SK-N-SH treated with all-trans-retinoic acid at 6 μM for 48 hours (cell line): ENCODE measurements around the gene DYNC2I2.

ENCODE experiments used
- ATAC-seq: fragments of 200-7000 bp; cut with Tn5 transposase; 3 replicates; pipeline ENCODE4 v1.9.1; 2020; ENCODE audit warnings: mild to moderate bottlenecking, moderate library complexity
- ARNTL ChIP-seq: fragments of 450-650 bp; formaldehyde crosslinking; IDR thresholded peaks from 2 replicates; pipeline ENCODE4 v1.5.0; 2020; ENCODE audit warnings: low read depth, mild to moderate bottlenecking, moderate library complexity, borderline replicate concordance
- CSDC2 ChIP-seq: fragments of 250-450 bp; sonication (Bioruptor Pico); IDR thresholded peaks from 2 replicates; pipeline ENCODE4 v1.5.0; 2020; ENCODE audit warnings: mild to moderate bottlenecking, moderate library complexity
- CSRNP3 ChIP-seq: fragments of 250-450 bp; sonication (Bioruptor Pico); IDR thresholded peaks from 2 replicates; pipeline ENCODE4 v1.5.1; 2021; ENCODE audit warnings: mild to moderate bottlenecking, moderate library complexity
- ESRRG ChIP-seq: fragments of 250-450 bp; sonication (Bioruptor Pico); IDR thresholded peaks from 2 replicates; pipeline ENCODE4 v1.6.1; 2021; ENCODE audit warnings: mild to moderate bottlenecking
- GLIS3 ChIP-seq: fragments of 250-450 bp; sonication (Bioruptor Pico); IDR thresholded peaks from 2 replicates; pipeline ENCODE4 v1.5.0; 2020; ENCODE audit warnings: mild to moderate bottlenecking, moderate library complexity
- ISL1 ChIP-seq: fragments of 250-450 bp; sonication (Bioruptor Pico); IDR thresholded peaks from 2 replicates; pipeline ENCODE4 v2.1.2; 2022; ENCODE audit warnings: mild to moderate bottlenecking, moderate library complexity
- OSR1 ChIP-seq: fragments of 250-450 bp; sonication (Bioruptor Pico); IDR thresholded peaks from 2 replicates; pipeline ENCODE4 v1.8.0; 2022; ENCODE audit warnings: moderate library complexity, mild to moderate bottlenecking, inconsistent platforms
- PPARA ChIP-seq: fragments of 250-450 bp; sonication (Bioruptor Pico); IDR thresholded peaks from 2 replicates; pipeline ENCODE4 v1.5.0; 2020; ENCODE audit warnings: mild to moderate bottlenecking, borderline replicate concordance
- RARB ChIP-seq: fragments of 250-450 bp; sonication (Bioruptor Pico); IDR thresholded peaks from 2 replicates; pipeline ENCODE4 v1.8.0; 2021; ENCODE audit warnings: mild to moderate bottlenecking, moderate library complexity
- SNAI2 ChIP-seq: fragments of 250-450 bp; sonication (Bioruptor Pico); IDR thresholded peaks from 2 replicates; pipeline ENCODE4 v1.5.0; 2020; ENCODE audit warnings: mild to moderate bottlenecking, moderate library complexity
- TCF4 ChIP-seq: fragments of 250-450 bp; sonication (Bioruptor Pico); IDR thresholded peaks from 2 replicates; pipeline ENCODE4 v1.8.0; 2021; ENCODE audit warnings: mild to moderate bottlenecking, moderate library complexity, borderline replicate concordance
- TOX ChIP-seq: fragments of 250-450 bp; sonication (Bioruptor Pico); IDR thresholded peaks from 2 replicates; pipeline ENCODE4 v1.8.0; 2021; ENCODE audit warnings: mild to moderate bottlenecking, moderate library complexity, borderline replicate concordance
- TSHZ2 ChIP-seq: fragments of 250-450 bp; sonication (Bioruptor Pico); IDR thresholded peaks from 2 replicates; pipeline ENCODE4 v1.5.0; 2020; ENCODE audit warnings: mild to moderate bottlenecking, moderate library complexity
- ZC3H10 ChIP-seq: fragments of 250-450 bp; sonication (Bioruptor Pico); IDR thresholded peaks from 2 replicates; pipeline ENCODE4 v1.5.1; 2021; ENCODE audit warnings: mild to moderate bottlenecking, moderate library complexity
- ZFP3 ChIP-seq: fragments of 250-450 bp; sonication (Bioruptor Pico); IDR thresholded peaks from 2 replicates; pipeline ENCODE4 v1.5.0; 2020; ENCODE audit warnings: mild to moderate bottlenecking, moderate library complexity
- ZFP30 ChIP-seq: fragments of 450-650 bp; formaldehyde crosslinking; IDR thresholded peaks from 2 replicates; pipeline ENCODE4 v1.5.0; 2022; ENCODE audit warnings: mild to moderate bottlenecking, moderate library complexity
- ZNF565 ChIP-seq: fragments of 450-650 bp; formaldehyde crosslinking; conservative IDR thresholded peaks from 2 replicates; pipeline ENCODE4 v1.5.0; 2020; ENCODE audit warnings: low read depth, mild to moderate bottlenecking, moderate library complexity
- ZNF70 ChIP-seq: fragments of 450-650 bp; formaldehyde crosslinking; IDR thresholded peaks from 2 replicates; pipeline ENCODE4 v1.5.0; 2020; ENCODE audit warnings: mild to moderate bottlenecking, moderate library complexity
- TF ChIP-seq, protein P1 (sequence below): fragments of 250-450 bp; sonication (Bioruptor Pico); IDR thresholded peaks from 2 replicates; pipeline ENCODE4 v1.8.0; 2020; ENCODE audit warnings: mild to moderate bottlenecking, moderate library complexity, borderline replicate concordance
- TF ChIP-seq, protein P2 (sequence below): fragments of 250-450 bp; sonication (Bioruptor Pico); IDR thresholded peaks from 2 replicates; pipeline ENCODE4 v1.8.0; 2021; ENCODE audit warnings: low read depth, mild to moderate bottlenecking, moderate library complexity, borderline replicate concordance

Gene DYNC2I2

DNA sequence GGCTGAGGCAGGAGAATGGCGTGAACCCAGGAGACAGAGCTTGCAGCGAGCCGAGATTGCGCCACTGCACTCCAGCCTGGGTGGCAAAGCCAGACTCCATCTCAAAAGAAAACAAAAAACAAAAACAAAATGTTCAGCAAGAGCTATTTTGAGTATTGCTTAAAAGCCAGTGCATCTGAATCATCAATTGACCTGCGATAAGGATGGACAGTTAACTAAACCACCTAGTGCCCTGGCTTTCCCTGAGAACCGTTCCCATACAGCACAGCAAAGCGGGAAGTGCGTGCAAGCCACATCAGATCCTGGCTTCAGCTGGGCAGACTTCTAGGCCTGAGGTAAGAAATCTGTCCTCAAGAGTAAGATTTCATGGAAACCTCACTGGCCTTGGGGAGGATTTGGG is 2.7 kb downstream of the DYNC2I2 start:
- TF ChIP-seq PPARA (CRISPR knock-in tag) = no peak
- no peak for TF ChIP-seq TOX (CRISPR knock-in tag)
- TF ChIP-seq, protein P1, sequence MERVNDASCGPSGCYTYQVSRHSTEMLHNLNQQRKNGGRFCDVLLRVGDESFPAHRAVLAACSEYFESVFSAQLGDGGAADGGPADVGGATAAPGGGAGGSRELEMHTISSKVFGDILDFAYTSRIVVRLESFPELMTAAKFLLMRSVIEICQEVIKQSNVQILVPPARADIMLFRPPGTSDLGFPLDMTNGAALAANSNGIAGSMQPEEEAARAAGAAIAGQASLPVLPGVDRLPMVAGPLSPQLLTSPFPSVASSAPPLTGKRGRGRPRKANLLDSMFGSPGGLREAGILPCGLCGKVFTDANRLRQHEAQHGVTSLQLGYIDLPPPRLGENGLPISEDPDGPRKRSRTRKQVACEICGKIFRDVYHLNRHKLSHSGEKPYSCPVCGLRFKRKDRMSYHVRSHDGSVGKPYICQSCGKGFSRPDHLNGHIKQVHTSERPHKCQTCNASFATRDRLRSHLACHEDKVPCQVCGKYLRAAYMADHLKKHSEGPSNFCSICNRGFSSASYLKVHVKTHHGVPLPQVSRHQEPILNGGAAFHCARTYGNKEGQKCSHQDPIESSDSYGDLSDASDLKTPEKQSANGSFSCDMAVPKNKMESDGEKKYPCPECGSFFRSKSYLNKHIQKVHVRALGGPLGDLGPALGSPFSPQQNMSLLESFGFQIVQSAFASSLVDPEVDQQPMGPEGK = no peak
- no peak for TF ChIP-seq ESRRG (CRISPR knock-in tag)
- TF ChIP-seq, protein P2, sequence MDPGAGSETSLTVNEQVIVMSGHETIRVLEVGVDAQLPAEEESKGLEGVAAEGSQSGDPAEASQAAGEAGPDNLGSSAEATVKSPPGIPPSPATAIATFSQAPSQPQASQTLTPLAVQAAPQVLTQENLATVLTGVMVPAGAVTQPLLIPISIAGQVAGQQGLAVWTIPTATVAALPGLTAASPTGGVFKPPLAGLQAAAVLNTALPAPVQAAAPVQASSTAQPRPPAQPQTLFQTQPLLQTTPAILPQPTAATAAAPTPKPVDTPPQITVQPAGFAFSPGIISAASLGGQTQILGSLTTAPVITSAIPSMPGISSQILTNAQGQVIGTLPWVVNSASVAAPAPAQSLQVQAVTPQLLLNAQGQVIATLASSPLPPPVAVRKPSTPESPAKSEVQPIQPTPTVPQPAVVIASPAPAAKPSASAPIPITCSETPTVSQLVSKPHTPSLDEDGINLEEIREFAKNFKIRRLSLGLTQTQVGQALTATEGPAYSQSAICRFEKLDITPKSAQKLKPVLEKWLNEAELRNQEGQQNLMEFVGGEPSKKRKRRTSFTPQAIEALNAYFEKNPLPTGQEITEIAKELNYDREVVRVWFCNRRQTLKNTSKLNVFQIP = no peak
- no peak for ATAC-seq

DNA sequence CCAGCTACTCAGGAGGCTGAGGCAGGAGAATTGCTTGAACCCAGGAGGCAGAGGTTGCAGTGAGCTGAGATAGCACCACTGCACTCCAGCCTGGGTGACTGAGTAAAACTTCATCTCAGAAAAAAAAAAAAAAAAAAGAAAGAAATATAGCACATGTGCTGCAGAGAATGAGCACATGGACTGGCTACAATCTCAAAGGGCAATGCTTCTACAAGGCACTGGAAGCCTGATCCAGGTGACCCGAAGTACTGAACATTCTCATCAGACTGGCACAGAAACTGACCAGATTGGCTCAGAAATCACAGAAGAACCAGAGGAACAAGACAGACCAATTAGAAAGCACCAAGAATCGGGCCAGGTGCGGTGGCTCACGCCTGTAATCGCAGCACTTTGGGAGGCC is 4.8 kb downstream of the DYNC2I2 start:
- ATAC-seq = no peak
- TF ChIP-seq ZFP3 (no peak), ZC3H10 (CRISPR knock-in tag) (no peak), PPARA (CRISPR knock-in tag) (no peak), ISL1 (CRISPR knock-in tag) (no peak), OSR1 (CRISPR knock-in tag) (no peak), SNAI2 (CRISPR knock-in tag) (no peak), ZNF565 (no peak), CSDC2 (no peak)
- TF ChIP-seq, all 23 proteins: peak for 0

GRCh38 chr9:128648206-128648605 is 8.4 kb downstream of the DYNC2I2 start:
- peak; percentile 84 for ATAC-seq

GRCh38 chr9:128643519-128644300 is 12.9 kb downstream of the DYNC2I2 start:
- no peak for ATAC-seq
- TF ChIP-seq ZNF70 (CRISPR knock-in tag) = no peak
- no peak for TF ChIP-seq ISL1 (CRISPR knock-in tag)
- TF ChIP-seq TCF4 (CRISPR knock-in tag) = no peak
- TF ChIP-seq ARNTL = no peak
- TF ChIP-seq RARB (CRISPR knock-in tag) = no peak
- TF ChIP-seq, protein P1 = no peak
- TF ChIP-seq GLIS3 (CRISPR knock-in tag) = no peak
- no peak for TF ChIP-seq CSDC2
- TF ChIP-seq ZC3H10 (CRISPR knock-in tag) = no peak

DNA sequence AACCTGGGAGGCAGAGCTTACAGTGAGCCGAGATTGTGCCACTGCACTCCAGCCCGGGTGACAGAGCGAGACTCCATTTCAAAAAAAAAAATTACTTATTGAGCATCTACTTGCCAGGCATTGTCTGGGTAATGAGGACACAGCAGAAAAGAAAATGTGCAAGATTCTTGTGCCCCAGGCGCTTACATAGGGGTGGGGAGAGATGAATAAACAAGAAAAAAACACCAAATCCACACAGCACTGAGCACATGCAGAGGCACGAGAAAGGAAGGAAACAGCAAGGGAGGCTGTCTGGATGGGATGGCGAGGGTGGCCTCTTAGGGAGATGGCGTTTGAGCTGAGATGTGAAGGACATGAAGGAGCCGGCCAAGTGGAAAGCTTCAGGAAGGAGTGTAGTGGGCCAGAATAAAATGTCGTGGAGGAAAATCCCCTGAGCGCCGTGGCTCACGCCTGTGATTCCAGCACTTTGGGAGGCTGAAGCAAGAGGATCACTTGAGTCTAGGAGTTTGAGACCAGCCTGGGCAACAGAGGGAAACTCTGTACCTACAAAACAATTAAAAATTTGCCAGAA is 13.9 kb downstream of the DYNC2I2 start:
- ATAC-seq = no peak; the same call in 2 of the 3 replicates
- TF ChIP-seq CSRNP3 (no peak), ZFP30 (no peak), OSR1 (CRISPR knock-in tag) (no peak), ISL1 (CRISPR knock-in tag) (no peak), ZNF70 (CRISPR knock-in tag) (no peak), GLIS3 (CRISPR knock-in tag) (no peak), TOX (CRISPR knock-in tag) (no peak), RARB (CRISPR knock-in tag) (no peak), TSHZ2 (CRISPR knock-in tag) (no peak)
- TF ChIP-seq, protein P2 = no peak
- TF ChIP-seq, protein P1 = no peak
